GM04503 (cell line): Measurements from ENCODE around the gene CLSTN2.

Experiments used
- DNase-seq: peaks from one replicate; pipeline ENCODE4 v3.0.0-alpha.2; 2012; ENCODE audit warnings: low read depth

CLSTN2 gene

DNA sequence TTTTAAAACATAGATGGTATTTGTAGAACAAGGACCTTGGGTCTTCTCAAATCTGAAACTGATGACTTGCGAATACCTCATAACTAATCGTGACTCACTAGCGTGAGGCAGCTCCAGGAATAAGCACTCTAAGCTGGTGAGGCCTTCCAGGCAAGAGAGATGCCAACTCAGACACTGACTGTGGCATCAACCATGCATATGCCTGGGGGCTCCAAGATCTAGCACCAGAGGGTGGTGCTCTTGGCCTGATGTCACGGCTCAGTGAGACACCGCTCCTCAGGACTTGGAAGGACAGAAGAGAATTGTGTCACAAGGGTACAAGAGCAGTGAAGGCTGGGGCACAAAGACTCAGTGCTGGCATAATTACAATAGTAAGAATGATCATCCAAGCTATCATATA lies 617.9 kb downstream of the CLSTN2 start:
- DNase-seq = no peak

DNA sequence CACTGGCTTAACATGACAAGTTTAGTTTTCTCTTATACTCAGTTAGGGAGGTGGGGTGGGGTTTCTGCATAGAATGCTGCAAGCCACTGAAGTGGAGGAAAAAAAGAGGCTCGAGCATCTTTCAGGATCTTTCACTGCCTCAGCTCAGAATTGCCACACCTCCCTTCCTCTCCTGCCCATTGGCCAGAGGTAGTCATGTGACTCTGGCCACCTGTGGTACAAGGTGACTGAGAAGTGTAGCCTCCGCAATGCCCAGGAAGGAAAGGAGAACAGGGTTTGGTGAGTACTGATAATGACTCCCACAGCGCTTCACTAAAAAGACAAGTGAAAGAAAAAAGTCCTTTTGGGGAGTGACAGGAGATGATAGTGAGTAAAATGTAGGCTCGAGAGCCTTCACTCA lies 618.6 kb downstream of the CLSTN2 start:
- no peak for DNase-seq

DNA sequence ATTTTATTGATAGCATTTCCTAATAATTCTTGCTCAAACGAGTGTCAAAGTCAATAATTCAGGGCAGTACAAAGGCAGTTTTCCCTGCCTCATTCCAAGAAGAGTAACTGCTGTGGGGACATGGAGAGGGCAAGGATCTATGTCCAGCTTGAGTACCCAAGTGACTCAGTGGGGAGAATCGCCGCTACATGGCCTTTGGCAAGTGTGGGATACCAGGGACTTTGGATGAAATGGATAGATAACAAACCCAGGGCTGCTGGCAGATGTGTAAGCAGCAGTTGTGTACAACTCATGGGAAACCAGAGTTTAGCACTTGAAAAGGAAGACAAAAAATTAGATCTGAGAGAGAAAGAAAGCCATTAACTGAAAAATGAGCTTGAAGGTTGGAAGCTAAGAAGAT lies 620.7 kb downstream of the CLSTN2 start:
- DNase-seq = no peak

DNA sequence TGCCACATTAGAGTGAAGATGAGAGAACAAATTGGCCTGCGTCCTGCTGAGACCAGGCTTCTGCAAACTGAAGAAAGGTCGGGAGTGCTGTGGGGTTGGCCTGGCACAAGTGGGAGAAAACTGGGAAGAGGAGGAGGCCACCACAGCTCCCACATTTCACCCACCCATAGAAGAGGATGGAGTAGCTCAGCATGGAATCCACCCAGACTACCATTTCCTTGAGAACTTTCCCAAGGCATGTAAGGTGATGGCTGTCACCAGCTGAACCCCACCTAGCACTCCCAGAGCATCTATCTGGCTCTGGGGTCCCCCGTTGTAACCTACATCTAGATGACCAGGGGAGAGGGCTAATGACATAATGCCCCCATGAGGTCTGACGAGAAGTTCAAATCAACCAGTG lies 622.5 kb downstream of the CLSTN2 start:
- DNase-seq = no peak

DNA sequence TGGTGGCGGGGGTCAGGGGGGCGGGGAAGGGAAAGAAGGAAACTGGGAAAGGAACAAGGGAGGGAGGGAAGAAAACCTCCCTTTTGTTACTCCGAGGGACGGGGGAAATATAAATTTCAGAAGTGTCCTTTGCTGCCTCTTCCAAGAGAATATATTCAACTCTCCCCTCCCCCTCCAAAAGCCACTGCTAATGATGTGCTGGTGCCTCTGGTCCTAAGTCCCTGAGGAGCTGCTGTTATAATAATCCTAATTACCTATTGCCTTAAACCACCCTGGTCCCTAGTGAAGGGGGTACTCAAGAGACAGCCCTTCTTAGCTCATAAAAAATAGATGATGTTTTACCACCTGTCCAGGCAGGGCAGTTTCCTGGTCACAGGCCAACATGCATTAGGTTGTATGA lies 624.6 kb downstream of the CLSTN2 start:
- DNase-seq = no peak

DNA sequence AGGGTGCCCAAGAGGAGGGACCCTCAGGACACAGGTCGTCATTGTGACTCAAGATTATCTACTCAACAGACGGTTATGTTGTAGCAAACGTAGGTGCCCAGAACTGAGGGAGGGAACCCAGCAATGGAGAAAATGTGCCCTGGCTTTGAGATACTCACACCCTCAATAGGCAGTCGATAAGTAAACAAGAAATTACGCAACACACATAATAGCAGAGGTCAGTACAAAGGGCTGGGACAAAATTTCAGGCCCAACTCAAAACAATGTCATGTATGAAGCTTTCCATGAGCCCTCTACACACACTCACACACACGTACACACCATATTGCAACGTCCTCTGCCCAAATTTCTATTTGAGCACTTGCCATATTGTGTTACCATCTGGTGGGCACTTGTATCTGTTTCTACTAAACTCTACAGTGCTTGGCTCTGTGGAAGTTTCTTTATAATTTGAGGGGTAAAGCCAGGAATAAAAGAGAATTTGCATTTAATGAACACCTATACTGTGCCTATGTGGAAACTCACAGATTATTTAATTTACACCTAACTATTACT lies 628.3 kb downstream of the CLSTN2 start:
- DNase-seq = no peak

DNA sequence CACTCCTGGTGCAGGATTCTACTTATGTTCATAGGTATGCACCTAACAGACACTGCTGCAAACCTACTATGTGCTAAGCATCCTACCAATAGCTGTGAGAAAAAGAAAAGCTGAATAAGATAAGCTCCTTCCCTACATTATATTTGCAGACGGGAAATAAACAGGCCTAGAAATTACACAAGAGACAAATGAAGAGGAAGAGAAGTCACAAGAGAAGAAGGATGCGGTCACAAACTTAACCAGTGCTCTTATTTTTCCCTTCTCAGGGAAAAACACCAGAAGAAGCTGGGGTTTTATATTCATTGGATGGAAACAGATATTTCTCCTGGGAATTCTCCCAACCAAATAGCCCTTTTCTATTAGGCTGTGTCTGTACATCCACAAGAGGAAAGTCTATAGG lies 633.1 kb downstream of the CLSTN2 start:
- no peak for DNase-seq

DNA sequence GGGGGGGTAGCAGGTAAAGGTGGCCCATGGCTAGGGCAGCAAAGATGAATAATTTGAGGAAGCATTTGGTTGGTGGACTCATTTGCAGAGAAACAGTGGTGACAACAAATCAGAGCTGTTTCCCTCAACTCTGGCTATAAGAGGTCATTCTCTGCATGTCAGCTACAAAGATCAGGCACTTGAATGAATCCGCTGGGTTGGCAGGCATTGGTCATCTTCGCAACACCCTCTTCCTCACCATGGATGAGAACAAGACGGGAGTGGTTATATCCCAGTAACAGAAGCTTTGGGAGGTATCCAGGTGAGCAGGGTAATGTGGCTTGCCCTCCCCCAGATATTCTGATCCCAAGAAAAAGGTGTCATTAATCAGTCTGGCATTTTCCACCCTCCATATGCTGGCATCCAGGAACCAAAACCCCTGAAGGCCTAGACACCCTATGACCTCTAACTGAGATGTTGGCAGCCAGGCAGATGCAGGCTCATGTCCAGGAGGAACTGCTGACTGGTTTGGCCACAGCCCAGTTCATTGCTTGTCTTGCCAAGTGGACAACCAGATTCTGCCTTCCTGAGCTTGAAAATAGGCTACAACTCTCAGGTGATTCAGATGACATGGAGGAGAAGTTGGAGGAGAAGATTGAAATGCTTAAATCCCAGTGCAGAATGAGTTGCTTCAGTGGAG lies 634.0 kb downstream of the CLSTN2 start:
- no peak for DNase-seq

DNA sequence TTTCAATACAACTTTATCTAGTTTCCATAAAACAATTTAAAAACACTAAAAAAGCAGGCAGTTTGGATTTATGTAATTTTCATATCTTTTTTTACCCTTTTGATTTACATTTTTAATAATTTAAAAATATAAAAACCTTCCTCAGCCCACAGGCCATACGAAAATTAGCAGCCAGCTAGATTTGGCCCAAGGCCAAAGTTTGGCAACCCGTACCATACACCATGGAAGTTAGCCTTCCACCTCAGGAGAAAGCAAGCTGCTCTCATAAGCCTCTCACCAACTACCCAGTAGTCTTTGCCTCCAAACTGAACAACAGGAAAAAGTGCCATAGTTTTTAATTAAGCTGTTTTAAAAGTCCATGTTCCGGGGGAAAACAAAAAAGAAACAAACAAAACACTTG lies 635.6 kb downstream of the CLSTN2 start:
- DNase-seq = no peak

DNA sequence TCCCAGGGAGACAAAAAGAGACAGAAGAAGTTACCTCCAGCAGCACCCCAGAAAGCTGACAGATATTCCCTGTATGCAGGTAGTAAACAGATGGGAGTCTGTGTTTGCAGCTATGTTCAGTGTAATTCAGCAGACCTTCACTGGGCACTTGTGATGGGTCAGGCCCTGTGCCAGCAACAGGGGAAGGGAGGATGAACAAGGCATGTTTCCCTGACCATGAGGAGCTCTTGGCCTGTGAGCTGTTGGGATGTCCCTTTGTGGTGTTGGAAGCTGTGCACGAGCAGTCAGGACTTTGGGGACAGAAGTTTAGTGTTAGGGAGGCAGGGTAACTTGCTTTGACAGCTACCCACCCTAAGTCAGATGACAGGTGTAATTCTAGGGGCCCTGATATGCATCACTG lies 636.9 kb downstream of the CLSTN2 start:
- DNase-seq = no peak

DNA sequence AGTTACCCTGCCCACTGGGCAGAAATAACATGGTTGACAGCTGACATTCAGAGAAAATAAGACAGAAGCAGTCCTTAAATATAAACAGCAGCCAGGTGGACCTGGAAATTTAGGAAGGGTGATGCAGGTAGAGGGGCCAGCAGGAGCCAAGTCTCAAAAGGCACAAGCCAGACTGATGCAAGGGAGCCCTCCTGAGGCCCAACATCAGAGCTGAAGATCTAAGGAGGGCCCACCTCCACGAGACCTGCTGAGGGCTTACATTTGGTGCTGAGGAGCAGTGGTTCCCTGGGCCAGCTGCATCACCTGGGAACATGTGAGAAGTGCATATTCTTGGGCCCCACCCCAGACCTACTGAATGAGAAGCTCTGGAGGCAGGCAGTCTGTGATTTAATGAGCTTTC lies 637.3 kb downstream of the CLSTN2 start:
- no peak for DNase-seq

DNA sequence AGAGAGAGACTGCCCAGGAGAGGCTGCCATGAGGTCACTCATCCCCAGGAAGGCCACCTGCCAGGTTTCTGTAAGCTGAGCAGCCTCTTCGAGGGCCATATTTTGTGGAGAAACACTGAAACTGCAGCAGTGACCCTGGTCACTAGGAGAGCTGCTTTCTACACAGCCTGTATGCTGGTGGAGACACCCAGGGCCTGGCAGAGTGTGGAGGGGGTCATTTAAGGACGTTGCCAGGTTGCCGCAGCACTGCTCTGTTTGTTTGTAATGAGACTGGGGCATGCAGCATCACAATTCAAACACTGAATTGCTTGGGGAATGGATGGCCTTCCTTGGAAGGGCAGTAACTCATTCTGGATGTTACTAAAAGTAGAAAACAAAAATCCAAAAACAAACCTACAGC lies 638.0 kb downstream of the CLSTN2 start:
- DNase-seq = no peak

DNA sequence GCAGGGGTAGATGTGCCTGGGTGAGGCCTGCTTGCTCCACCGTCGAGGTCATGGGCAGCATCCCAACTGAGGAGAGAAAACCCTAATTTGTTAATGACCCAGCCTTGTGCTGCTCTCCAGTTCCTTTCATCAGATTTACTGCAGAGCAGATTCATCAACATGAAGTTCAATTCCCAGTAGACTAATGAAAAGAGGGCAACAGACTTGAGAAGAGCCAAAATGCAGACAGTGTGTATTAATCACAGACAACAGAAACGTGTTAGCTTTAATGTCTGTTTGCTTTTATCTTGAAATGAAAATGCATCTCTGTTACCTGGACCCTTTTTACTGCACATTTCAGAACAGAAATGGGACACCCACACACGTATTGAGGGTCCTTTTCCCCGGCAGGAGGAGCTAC lies 639.4 kb downstream of the CLSTN2 start:
- no peak for DNase-seq

DNA sequence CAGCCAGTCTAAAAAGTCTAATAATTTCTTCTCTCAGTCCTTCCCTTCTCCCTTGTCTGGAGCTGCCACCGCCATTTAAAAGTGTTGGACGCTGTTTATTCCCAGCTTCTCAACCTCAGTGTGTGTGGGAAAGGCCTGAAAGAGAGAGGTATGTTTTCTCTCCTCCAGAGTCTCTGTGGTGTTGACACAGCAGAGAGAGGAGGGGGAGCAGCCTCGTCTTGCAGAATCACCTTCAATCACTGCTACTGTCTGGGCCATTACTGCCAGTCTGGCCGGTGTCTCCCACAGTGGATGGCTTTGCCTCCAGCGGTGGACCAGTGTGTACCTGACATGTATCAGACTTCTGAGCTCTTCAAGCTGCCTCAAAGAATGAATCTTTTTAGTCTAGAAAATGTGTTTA lies 641.5 kb downstream of the CLSTN2 start:
- DNase-seq = no peak

DNA sequence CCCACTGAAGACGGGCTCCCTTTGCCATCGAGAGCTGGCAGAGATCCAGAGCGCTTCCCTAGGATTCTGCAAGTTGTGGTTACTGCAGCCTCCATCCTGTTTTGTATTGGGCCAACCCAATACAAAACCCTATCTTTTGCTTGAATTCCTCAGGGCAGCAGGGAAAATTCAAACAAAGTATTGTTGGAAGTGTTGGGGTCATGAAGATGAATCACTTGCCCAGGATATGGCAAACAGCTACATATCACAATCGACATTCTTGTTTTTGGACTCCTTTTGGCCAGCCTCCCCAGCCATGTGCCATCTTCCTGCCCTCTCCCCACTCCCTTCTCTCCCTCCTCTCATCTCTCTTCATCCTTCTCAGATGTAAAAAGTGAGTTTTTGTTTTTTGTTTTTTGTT lies 642.9 kb downstream of the CLSTN2 start:
- no peak for DNase-seq

DNA sequence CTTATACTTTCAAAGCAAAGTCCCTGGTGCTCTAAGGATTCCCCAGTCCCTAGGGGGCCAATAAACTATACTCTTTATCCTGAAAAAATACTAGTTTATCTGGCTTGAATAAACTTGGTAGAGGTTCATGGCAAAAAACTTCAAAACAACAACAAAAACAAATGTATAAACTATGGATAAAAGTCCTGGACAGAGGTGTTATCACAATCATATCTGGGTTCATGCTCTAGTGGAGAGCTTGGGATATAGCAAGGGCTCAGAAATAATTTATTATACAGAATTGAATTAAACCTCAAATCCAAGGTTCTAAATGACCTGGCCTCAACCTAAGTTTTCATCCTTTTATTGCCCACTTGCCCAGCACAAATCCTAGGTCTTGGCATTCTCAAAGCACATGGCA lies 644.3 kb downstream of the CLSTN2 start:
- no peak for DNase-seq

DNA sequence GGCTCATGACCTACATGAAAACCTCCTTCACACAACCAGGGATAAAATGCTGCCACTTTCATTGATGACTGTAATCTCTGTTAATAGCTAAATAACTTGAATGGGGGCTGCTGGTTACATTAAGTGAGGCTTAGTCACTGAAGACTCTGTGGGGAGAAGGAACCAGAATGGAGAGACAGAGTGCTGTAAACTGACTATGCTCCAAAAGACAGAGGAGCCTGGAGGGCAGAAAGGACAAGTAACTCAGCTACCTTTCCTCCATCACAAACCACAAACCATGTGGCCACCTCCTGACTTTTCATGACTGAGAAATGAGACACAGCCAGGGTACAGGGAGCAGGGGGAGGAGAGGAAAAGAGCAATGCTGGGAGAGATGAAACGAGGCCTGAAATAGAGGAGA lies 645.8 kb downstream of the CLSTN2 start:
- DNase-seq = no peak

DNA sequence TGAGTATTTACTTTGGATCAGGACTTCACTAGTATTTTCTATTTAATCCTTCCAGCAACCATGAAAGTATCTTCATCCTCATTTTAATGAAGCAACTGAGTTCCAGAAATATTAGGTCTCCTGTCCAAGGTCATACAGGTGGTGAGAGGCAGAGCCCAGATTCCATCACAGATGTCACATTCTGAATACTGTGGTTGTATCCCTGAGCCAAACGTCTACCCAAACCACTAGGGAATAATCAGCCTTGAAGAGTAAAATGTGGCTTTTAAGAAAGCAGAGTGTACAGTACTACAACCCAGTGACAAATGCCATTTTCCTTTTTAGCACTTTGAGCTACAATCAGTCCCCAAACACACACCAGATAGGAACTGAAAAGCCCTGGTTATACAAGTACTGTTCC lies 649.6 kb downstream of the CLSTN2 start:
- DNase-seq = no peak

DNA sequence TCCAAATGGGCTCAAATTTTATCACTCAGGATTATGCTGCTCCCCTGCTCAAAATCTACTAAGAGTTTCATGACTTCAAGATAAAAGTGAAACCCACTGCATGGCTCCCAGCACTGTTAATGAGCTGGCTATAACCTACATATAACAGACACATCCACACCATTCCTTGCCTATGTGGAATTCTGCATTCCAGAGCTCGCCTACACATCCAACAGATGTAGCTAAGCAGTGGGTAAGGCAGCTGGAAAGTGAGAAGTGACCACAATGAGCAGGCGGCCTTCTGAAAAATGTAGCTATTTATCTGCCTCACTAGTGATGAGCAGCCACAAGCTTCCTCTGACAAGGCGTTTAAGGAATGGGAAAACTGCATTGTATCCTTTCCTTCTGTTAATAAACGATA lies 650.8 kb downstream of the CLSTN2 start:
- DNase-seq = no peak

DNA sequence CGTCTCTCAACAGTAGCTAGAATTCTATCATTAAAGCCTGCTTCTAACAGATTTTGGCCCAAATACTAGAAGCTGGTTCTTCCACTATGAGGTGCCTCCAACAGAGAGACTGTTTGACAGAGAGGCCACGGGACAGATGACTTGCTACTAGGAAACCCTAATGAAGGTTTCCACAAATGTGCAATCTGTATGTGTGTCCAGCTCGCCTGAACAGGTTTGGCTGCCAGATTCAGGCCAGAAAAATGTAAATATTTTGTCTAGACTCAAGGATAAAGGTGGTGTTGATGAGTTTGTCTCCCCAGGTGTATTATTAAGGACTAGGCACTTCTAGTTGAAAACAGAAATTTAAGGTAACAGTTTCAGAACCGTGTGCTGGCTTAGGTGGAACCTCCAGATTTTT lies 651.3 kb downstream of the CLSTN2 start:
- no peak for DNase-seq

DNA sequence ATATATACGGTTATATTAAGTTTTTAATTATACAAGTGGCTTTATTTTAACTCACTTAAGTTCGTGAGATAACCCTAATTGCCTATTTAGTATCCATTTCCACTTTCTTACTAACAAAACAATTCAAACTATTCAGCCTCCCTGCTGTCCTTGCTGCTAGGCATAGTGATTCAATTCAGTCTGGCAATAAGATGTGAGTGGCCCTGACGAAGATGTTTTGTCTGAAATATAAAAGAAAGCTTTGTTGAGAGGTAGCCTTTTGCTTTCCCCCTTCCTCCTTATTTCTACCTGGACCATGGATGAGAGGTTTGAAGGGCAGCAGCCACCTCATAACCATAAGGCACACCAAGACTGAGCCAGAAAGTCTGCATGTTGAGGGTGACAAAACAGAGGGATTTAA lies 653.6 kb downstream of the CLSTN2 start:
- no peak for DNase-seq

DNA sequence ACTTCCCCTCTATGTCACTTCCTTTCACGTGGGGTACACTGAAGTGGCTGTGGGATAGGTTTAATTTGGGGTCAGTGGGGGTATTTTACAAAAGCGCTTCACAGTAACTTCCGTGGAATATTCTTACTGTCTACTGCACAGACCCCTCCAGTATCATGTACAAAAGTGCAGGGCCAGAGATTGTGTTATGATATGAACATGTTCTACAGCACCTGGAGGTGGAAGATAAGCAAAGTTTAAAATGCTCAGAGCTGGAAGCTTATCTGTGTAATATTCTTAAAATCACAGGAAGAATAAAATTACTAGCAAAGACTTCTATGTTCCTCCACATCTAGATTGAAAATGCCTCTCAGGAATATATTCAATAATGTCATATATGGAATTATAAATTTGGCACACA lies 658.8 kb downstream of the CLSTN2 start:
- DNase-seq = no peak

DNA sequence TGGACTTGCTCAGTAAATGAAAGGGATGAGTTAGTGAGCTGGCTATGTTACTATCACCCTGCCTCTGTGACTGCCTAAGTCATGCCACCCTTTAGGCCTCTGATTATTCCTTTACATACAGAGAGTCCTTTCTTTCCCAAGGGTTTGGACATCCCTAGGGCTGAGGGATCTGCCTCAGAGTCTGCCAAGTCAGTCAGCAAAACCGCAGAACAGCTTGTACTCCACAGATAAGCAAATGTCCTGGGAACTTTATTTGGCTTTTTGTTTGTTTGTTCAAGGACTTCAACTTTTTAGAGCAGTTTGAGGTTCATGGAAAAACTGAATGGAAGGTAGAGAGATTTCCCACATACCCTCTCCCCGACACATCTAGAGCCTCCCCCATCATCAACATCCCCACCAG lies 660.3 kb downstream of the CLSTN2 start:
- DNase-seq = no peak

DNA sequence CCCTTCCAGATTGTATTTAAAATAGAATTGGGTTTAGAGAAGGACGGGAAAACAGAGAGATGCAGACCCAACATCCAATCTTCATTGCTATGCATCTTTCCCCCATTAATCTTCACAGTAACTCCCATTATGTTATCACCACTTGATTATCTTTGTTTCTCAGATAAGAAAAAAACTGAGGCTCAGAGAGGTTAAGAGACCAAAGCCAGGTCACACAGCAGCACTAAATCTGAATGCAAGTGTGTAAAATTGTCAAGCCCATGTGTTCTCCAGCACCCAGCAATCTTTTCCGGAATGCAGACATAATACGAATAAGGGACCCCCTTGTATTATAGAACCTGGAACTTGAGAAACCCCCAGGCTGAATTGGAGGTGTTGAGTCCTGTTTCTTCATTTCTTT lies 662.4 kb downstream of the CLSTN2 start:
- no peak for DNase-seq

DNA sequence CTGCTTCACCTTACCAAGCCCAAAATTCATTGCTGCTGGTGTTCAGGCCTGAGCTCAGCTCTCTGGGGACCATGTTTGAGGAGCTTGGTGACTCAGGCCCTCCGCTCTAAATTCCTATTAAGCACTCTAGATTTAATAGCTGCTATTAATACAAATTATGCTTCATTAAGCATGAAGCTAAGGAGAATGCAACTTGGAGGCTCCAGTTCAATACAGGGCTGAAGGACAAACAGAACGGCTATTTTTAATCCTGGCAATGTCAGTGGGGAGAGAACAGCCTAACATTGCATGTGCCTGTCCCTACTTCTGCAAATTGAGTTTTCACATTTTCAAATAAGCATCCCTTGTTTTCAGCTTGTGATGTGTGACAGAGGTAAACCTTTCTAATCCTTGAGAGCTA lies 662.8 kb downstream of the CLSTN2 start:
- no peak for DNase-seq
